CD4-positive, alpha-beta memory T cell (primary cell): ENCODE results near the gene SLX9. TPM values are rescaled to one million over a fixed set of nuclear protein-coding genes. Genes with fewer than 3 reads are reported as not detected.
"Not testable (repeated sequence)": the region's sequence is repeated elsewhere in the genome, so short reads cannot be mapped to it uniquely, and the experiment has no call there.

Experiments used
- CTCF ChIA-PET: fragments of 350-600 bp; sonication (Branson Sonifier 250); formaldehyde crosslinking; loops from one replicate; lab custom pipeline; 2021; ENCODE audit warnings: inconsistent platforms; ENCODE audit not compliant: partially characterized antibody; lab: Charles Lee
- POLR2A ChIA-PET: fragments of 350-600 bp; sonication (Branson Sonifier 250); formaldehyde crosslinking; loops from one replicate; lab custom pipeline; 2021; ENCODE audit not compliant: partially characterized antibody; lab: Charles Lee
- DNase-seq, 5 donors: peaks; one replicate each; pipeline versions ENCODE4 v3.0.0 to v3.0.0-alpha.2; 2020 to 2022; ENCODE audit warnings: mixed read lengths in 1 of 5
- H3K27ac ChIP-seq: one replicate; pipeline ENCODE4 v1.7.0; 2013; ENCODE audit warnings: low read depth, low read length
- H3K27me3 ChIP-seq: 2 replicates; pipeline ENCODE4 v1.7.0; 2013; ENCODE audit warnings: mild to moderate bottlenecking, low read length, moderate library complexity; ENCODE audit not compliant: insufficient read depth
- H3K36me3 ChIP-seq: 2 replicates; pipeline ENCODE4 v1.7.0; 2013; ENCODE audit warnings: mild to moderate bottlenecking, low read length, moderate library complexity; ENCODE audit not compliant: insufficient read depth
- H3K4me1 ChIP-seq: 2 replicates; pipeline ENCODE4 v1.7.0; 2013; ENCODE audit warnings: mild to moderate bottlenecking, low read length, moderate library complexity; ENCODE audit not compliant: insufficient read depth
- H3K4me3 ChIP-seq, 2 donors: one replicate each; pipeline ENCODE4 v1.7.0; 2013; ENCODE audit warnings: low read length in 2 of 2, mild to moderate bottlenecking in 1 of 2
- H3K9me3 ChIP-seq, 2 donors: one replicate each; pipeline ENCODE4 v1.7.0; 2013; ENCODE audit warnings: low read length in 2 of 2, control low read depth in 1 of 2; ENCODE audit not compliant: control insufficient read depth in 1 of 2
- H3K27ac Mint-ChIP-seq, 7 donors: one replicate each; pipeline ENCODE4 v1.8.0; 2020 to 2021; ENCODE audit warnings: mixed read lengths in 7 of 7, mild to moderate bottlenecking in 6 of 7, inconsistent platforms in 3 of 7, moderate library complexity in 3 of 7
- H3K27me3 Mint-ChIP-seq, 2 donors: one replicate each; pipeline ENCODE4 v1.8.0; 2020 to 2021; ENCODE audit warnings: mixed read lengths in 2 of 2
- H3K36me3 Mint-ChIP-seq, 2 donors: one replicate each; pipeline ENCODE4 v1.8.0; 2020 to 2021; ENCODE audit warnings: mixed read lengths in 2 of 2, inconsistent platforms in 1 of 2, mild to moderate bottlenecking in 1 of 2
- H3K4me1 Mint-ChIP-seq, 4 donors: one replicate each; pipeline ENCODE4 v1.8.0; 2020 to 2021; ENCODE audit warnings: mixed read lengths in 4 of 4, mild to moderate bottlenecking in 1 of 4
- H3K4me3 Mint-ChIP-seq, 8 donors: one replicate each; pipeline ENCODE4 v1.8.0; 2020 to 2021; ENCODE audit warnings: mixed read lengths in 8 of 8, mild to moderate bottlenecking in 7 of 8, moderate library complexity in 6 of 8, inconsistent platforms in 3 of 8
- H3K9me3 Mint-ChIP-seq, 8 donors: one replicate each; pipeline ENCODE4 v1.8.0; 2020 to 2021; ENCODE audit warnings: mixed read lengths in 8 of 8, mild to moderate bottlenecking in 5 of 8, inconsistent platforms in 3 of 8, moderate library complexity in 1 of 8
- intact Hi-C: fragments of 100-400 bp; cut with micrococcal nuclease; formaldehyde crosslinking; loops from one replicate; pipeline ENCODE4 v1.15.1; 2023
- polyA plus RNA-seq, 2 donors: library from polyadenylated mRNA; unstranded; fragments of 300-500 nt; fragmentation: Illumina TruSeq; gene quantifications; one replicate each; pipeline ENCODE4 v1.2.3, GENCODE V29; 2021
- total RNA-seq, 2 experiments: library from RNA; stranded (reverse); gene quantifications; one replicate each; pipeline ENCODE4 v1.2.3, GENCODE V29; 2021

The SLX9 gene
- total and polyA plus RNA-seq, 4 experiments from 2014 or later = 9.4 to 21.6 (median 15.4) TPM

GRCh38 chr21:44971672-44971995, 31.8 kb downstream of the SLX9 start:
- peak in 1 of 5 donors; percentile 31 for DNase-seq
- H3K27me3 Mint-ChIP-seq = no peaks in the 10 kb centered on the region
- Histone ChIP-seq H3K4me3 (no peak overlapping the region), H3K27ac (no peak overlapping the region), H3K9me3 (no peaks in the 10 kb centered on the region), H3K36me3 (peaks cover 6% of the 10 kb centered on the region), H3K27me3 (no peaks in the 10 kb centered on the region), H3K4me1 (peaks cover 12% of the 10 kb centered on the region)
- intact Hi-C loops = no loop called here
- peak overlapping the region in 2 of 7 donors; percentile 53 to 57 for H3K27ac Mint-ChIP-seq
- peaks cover 5 to 26% of the 10 kb centered on the region in 2 donors for H3K36me3 Mint-ChIP-seq
- CTCF ChIA-PET = interaction anchor here (1.0 kb wide), 1 partner anchor 167 kb away, joined by 3 read pairs; no protein-coding TSS in a partner anchor
- POLR2A ChIA-PET = no interaction called here
- no peak overlapping the region for H3K4me3 Mint-ChIP-seq
- peaks cover 3 to 26% (median 14%) of the 10 kb centered on the region in 4 donors for H3K4me1 Mint-ChIP-seq
- H3K9me3 Mint-ChIP-seq = no peaks in the 10 kb centered on the region

GRCh38 chr21:44972301-44972814, 32.5 kb downstream of the SLX9 start:
- Mint-ChIP-seq H3K27ac (peak overlapping the region in 1 of 7 donors; percentile 68), H3K27me3 (no peaks in the 10 kb centered on the region), H3K4me3 (no peak overlapping the region), H3K4me1 (peaks cover 3 to 23% (median 13%) of the 10 kb centered on the region in 4 donors), H3K36me3 (peaks cover 5 to 26% of the 10 kb centered on the region in 2 donors), H3K9me3 (no peaks in the 10 kb centered on the region)
- no peaks in the 10 kb centered on the region for H3K9me3 ChIP-seq
- H3K27ac ChIP-seq = no peak overlapping the region
- DNase-seq = no peak
- H3K4me1 ChIP-seq = peaks cover 9% of the 10 kb centered on the region
- H3K4me3 ChIP-seq = no peak overlapping the region
- H3K27me3 ChIP-seq = no peaks in the 10 kb centered on the region
- CTCF ChIA-PET = no interaction called here
- H3K36me3 ChIP-seq = peaks cover 6% of the 10 kb centered on the region
- intact Hi-C loops = no loop called here
- POLR2A ChIA-PET = no interaction called here

- no peaks in the 10 kb centered on the region for H3K27me3 ChIP-seq
- peaks cover 6% of the 10 kb centered on the region for H3K36me3 ChIP-seq
- no peaks in the 10 kb centered on the region for H3K9me3 ChIP-seq
- Mint-ChIP-seq H3K4me1 (peaks cover 2 to 19% (median 11%) of the 10 kb centered on the region in 4 donors), H3K36me3 (peaks cover 5 to 26% of the 10 kb centered on the region in 2 donors), H3K27me3 (no peaks in the 10 kb centered on the region), H3K27ac (no peak overlapping the region), H3K9me3 (no peaks in the 10 kb centered on the region), H3K4me3 (no peak overlapping the region)
- intact Hi-C loops = no loop called here
- no peak overlapping the region for H3K27ac ChIP-seq
- ChIA-PET POLR2A (no interaction called here), CTCF (no interaction called here)
- DNase-seq = peak in 1 of 5 donors; percentile 25
- no peak overlapping the region for H3K4me3 ChIP-seq
- H3K4me1 ChIP-seq = peaks cover 5% of the 10 kb centered on the region
Measured at GRCh38 chr21:44972821-44973220, 33.0 kb downstream of the SLX9 start.

- no peak for DNase-seq
- H3K4me3 ChIP-seq = no peak overlapping the region
- no peaks in the 10 kb centered on the region for H3K9me3 ChIP-seq
- ChIA-PET POLR2A (no interaction called here), CTCF (interaction anchor here (1.2 kb wide), 1 partner anchor 155 kb away, joined by 3 read pairs; no protein-coding TSS in a partner anchor)
- H3K4me3 Mint-ChIP-seq = no peak overlapping the region
- H3K27me3 ChIP-seq = no peaks in the 10 kb centered on the region
- H3K4me1 Mint-ChIP-seq = peaks cover 0 to 19% (median 8%) of the 10 kb centered on the region in 4 donors
- no peak overlapping the region for H3K27ac ChIP-seq
- no peaks in the 10 kb centered on the region for H3K4me1 ChIP-seq
- no peaks in the 10 kb centered on the region for H3K9me3 Mint-ChIP-seq
- peaks cover 6% of the 10 kb centered on the region for H3K36me3 ChIP-seq
- no peak overlapping the region for H3K27ac Mint-ChIP-seq
- H3K36me3 Mint-ChIP-seq = peaks cover 5 to 26% of the 10 kb centered on the region in 2 donors
- intact Hi-C loops = no loop called here
- no peaks in the 10 kb centered on the region for H3K27me3 Mint-ChIP-seq
Measured at GRCh38 chr21:44973598-44973997, 33.8 kb downstream of the SLX9 start.

GRCh38 chr21:44974676-44975075, 34.8 kb downstream of the SLX9 start:
- Histone ChIP-seq H3K4me3 (no peak overlapping the region), H3K27ac (no peak overlapping the region), H3K36me3 (peaks cover 6% of the 10 kb centered on the region), H3K9me3 (no peaks in the 10 kb centered on the region), H3K27me3 (no peaks in the 10 kb centered on the region), H3K4me1 (no peaks in the 10 kb centered on the region)
- DNase-seq = no peak
- intact Hi-C loops = no loop called here
- no peaks in the 10 kb centered on the region for H3K27me3 Mint-ChIP-seq
- ChIA-PET POLR2A (no interaction called here), CTCF (interaction anchor here (1.2 kb wide), 1 partner anchor 154 kb away, joined by 3 read pairs; no protein-coding TSS in a partner anchor)
- H3K27ac Mint-ChIP-seq = no peak overlapping the region
- H3K4me3 Mint-ChIP-seq = no peak overlapping the region
- H3K9me3 Mint-ChIP-seq = no peaks in the 10 kb centered on the region
- H3K4me1 Mint-ChIP-seq = peaks cover 0 to 13% (median 5%) of the 10 kb centered on the region in 4 donors
- peaks cover 5 to 21% of the 10 kb centered on the region in 2 donors for H3K36me3 Mint-ChIP-seq

GRCh38 chr21:44975720-44976555, 36.1 kb downstream of the SLX9 start:
- no peaks in the 10 kb centered on the region for H3K27me3 ChIP-seq
- H3K36me3 ChIP-seq = peaks cover 6% of the 10 kb centered on the region
- no peak overlapping the region for H3K27ac Mint-ChIP-seq
- H3K4me3 ChIP-seq = no peak overlapping the region
- peaks cover 5 to 15% of the 10 kb centered on the region in 2 donors for H3K36me3 Mint-ChIP-seq
- intact Hi-C loops = no loop called here
- no peaks in the 10 kb centered on the region for H3K4me1 ChIP-seq
- no peak for DNase-seq
- H3K4me1 Mint-ChIP-seq = peaks cover 0 to 6% (median 3%) of the 10 kb centered on the region in 4 donors
- H3K9me3 Mint-ChIP-seq = no peaks in the 10 kb centered on the region
- H3K27me3 Mint-ChIP-seq = no peaks in the 10 kb centered on the region
- no peak overlapping the region for H3K4me3 Mint-ChIP-seq
- H3K27ac ChIP-seq = no peak overlapping the region
- no peaks in the 10 kb centered on the region for H3K9me3 ChIP-seq
- ChIA-PET CTCF (no interaction called here), POLR2A (no interaction called here)

GRCh38 chr21:44976556-44977393, 36.9 kb downstream of the SLX9 start:
- H3K27ac ChIP-seq, POLR2A ChIA-PET, intact Hi-C loops, H3K9me3 ChIP-seq, H3K27me3 Mint-ChIP-seq, H3K36me3 ChIP-seq, H3K27me3 ChIP-seq, H3K4me1 ChIP-seq, DNase-seq, H3K27ac Mint-ChIP-seq, H3K4me3 Mint-ChIP-seq, H3K4me1 Mint-ChIP-seq, H3K9me3 Mint-ChIP-seq, H3K4me3 ChIP-seq, CTCF ChIA-PET: not testable (repeated sequence)
- H3K36me3 Mint-ChIP-seq = peaks cover 5 to 14% of the 10 kb centered on the region in 2 donors
